Glutamatergic neuron (in vitro differentiated cells): ENCODE measurements around the gene IFNB1. TPM values are rescaled to one million over a fixed set of nuclear protein-coding genes. Genes with fewer than 3 reads are reported as not detected.

Experiments used
- DNase-seq: peaks from one replicate; pipeline ENCODE4 v3.0.0; 2022
- H3K27ac Mint-ChIP-seq: one replicate; pipeline ENCODE4 v1.8.0; 2020; ENCODE audit warnings: mild to moderate bottlenecking, mixed read lengths, inconsistent platforms; ENCODE audit not compliant: unreplicated experiment
- H3K27me3 Mint-ChIP-seq: one replicate; pipeline ENCODE4 v1.8.0; 2020; ENCODE audit warnings: mild to moderate bottlenecking, moderate library complexity, mixed read lengths, inconsistent platforms; ENCODE audit not compliant: unreplicated experiment
- H3K36me3 Mint-ChIP-seq: one replicate; pipeline ENCODE4 v1.8.0; 2020; ENCODE audit warnings: mild to moderate bottlenecking, mixed read lengths, inconsistent platforms; ENCODE audit not compliant: unreplicated experiment
- H3K4me1 Mint-ChIP-seq: one replicate; pipeline ENCODE4 v1.8.0; 2020; ENCODE audit warnings: mild to moderate bottlenecking, low read depth, mixed read lengths, inconsistent platforms; ENCODE audit not compliant: unreplicated experiment
- H3K4me3 Mint-ChIP-seq: one replicate; pipeline ENCODE4 v1.8.0; 2020; ENCODE audit warnings: mild to moderate bottlenecking, mixed read lengths, inconsistent platforms; ENCODE audit not compliant: unreplicated experiment
- H3K9me3 Mint-ChIP-seq: one replicate; pipeline ENCODE4 v1.8.0; 2020; ENCODE audit warnings: mild to moderate bottlenecking, moderate library complexity, mixed read lengths, inconsistent platforms; ENCODE audit not compliant: unreplicated experiment
- CTCF ChIP-seq: fragments of 200-600 bp; sonication (generic); IDR thresholded peaks from one replicate; pipeline ENCODE4 v1.5.0; 2021; ENCODE audit not compliant: partially characterized antibody, unreplicated experiment
- total RNA-seq: library from RNA; stranded (reverse); fragmentation: NEBNext Ultra II Directional; extraction: Animal tissue kit (Norgen Biotek cat#: 25700); gene quantifications from one replicate; pipeline ENCODE4 v1.2.1, GENCODE V29; 2021; ENCODE audit not compliant: unreplicated experiment

IFNB1 gene
- total RNA-seq, 1 donor from 2014 or later, result not detected

- TF ChIP-seq CTCF, result no peak
- H3K4me1 Mint-ChIP-seq, result no peaks in the 10 kb centered on the region
- H3K27me3 Mint-ChIP-seq, result no peaks in the 10 kb centered on the region
- peaks cover 3% of the 10 kb centered on the region for H3K9me3 Mint-ChIP-seq
- H3K36me3 Mint-ChIP-seq, result peaks cover 1% of the 10 kb centered on the region
- H3K27ac Mint-ChIP-seq, result no peak overlapping the region
- DNase-seq, result no peak
- H3K4me3 Mint-ChIP-seq, result no peak overlapping the region
These were observed 49.3 kb downstream of the IFNB1 start for GRCh38 chr9:21028466-21028865.

- H3K27ac Mint-ChIP-seq, result no peak overlapping the region
- no peak for TF ChIP-seq CTCF
- H3K9me3 Mint-ChIP-seq, result no peaks in the 10 kb centered on the region
- no peak for DNase-seq
- no peaks in the 10 kb centered on the region for H3K36me3 Mint-ChIP-seq
- no peaks in the 10 kb centered on the region for H3K4me1 Mint-ChIP-seq
- H3K27me3 Mint-ChIP-seq, result no peaks in the 10 kb centered on the region
- H3K4me3 Mint-ChIP-seq, result no peak overlapping the region
These were observed 50.4 kb downstream of the IFNB1 start for GRCh38 chr9:21027295-21027694.

Other genes starting within 250 kb of the IFNB1 start
- 0.10 TPM for gene HACD4, start 46.3 kb downstream of the IFNB1 start, total RNA-seq
- not detected for gene IFNW1, start 63.9 kb upstream of the IFNB1 start, total RNA-seq
- gene IFNA21, start 88.7 kb upstream of the IFNB1 start, total RNA-seq, result not detected
- gene IFNA4, start 109.6 kb upstream of the IFNB1 start, total RNA-seq, result not detected
- not detected for gene IFNA7, start 124.3 kb upstream of the IFNB1 start, total RNA-seq
- not detected for gene IFNA10, start 129.2 kb upstream of the IFNB1 start, total RNA-seq
- not detected for gene IFNA16, start 139.4 kb upstream of the IFNB1 start, total RNA-seq
- gene IFNA17, start 150.3 kb upstream of the IFNB1 start, total RNA-seq, result not detected
- gene IFNA14, start 162.1 kb upstream of the IFNB1 start, total RNA-seq, result not detected
- not detected for gene IFNA5, start 227.4 kb upstream of the IFNB1 start, total RNA-seq